Activated naive CD8-positive, alpha-beta T cell treated with anti-CD3 and anti-CD28 coated beads, Interleukin-2, amount 10 ng/mL, durations not matched to agents 7 days and 5 days (primary cell): ENCODE measurements around the gene SSC4D. TPM values are rescaled to one million over a fixed set of nuclear protein-coding genes. Genes with fewer than 3 reads are reported as not detected.
"Not testable (repeated sequence)": the region's sequence is repeated elsewhere in the genome, so short reads cannot be mapped to it uniquely, and the experiment has no call there.

Source experiments
- ATAC-seq: fragments of 150-1000 bp; cut with Tn5 transposase; one replicate; pipeline ENCODE4 v1.10.0; 2021; ENCODE audit warnings: low read depth, moderate library complexity
- POLR2A ChIA-PET: fragments of 350-600 bp; sonication (Branson Sonifier 250); formaldehyde crosslinking; loops from one replicate; lab custom pipeline; 2021; ENCODE audit warnings: antibody characterized with exemption; lab: Charles Lee
- DNase-seq: peaks from one replicate; pipeline ENCODE4 v3.0.0; 2021
- H3K27ac Mint-ChIP-seq: one replicate; pipeline ENCODE4 v1.8.0; 2022; ENCODE audit warnings: mild to moderate bottlenecking, mixed read lengths
- H3K27me3 Mint-ChIP-seq: one replicate; pipeline ENCODE4 v1.8.0; 2022; ENCODE audit warnings: mild to moderate bottlenecking, moderate library complexity, mixed read lengths
- H3K36me3 Mint-ChIP-seq: one replicate; pipeline ENCODE4 v1.8.0; 2021; ENCODE audit warnings: mild to moderate bottlenecking, mixed read lengths
- H3K4me1 Mint-ChIP-seq: one replicate; pipeline ENCODE4 v1.8.0; 2021; ENCODE audit warnings: mixed read lengths
- H3K4me3 Mint-ChIP-seq: one replicate; pipeline ENCODE4 v1.8.0; 2022; ENCODE audit warnings: mild to moderate bottlenecking, moderate library complexity, mixed read lengths
- H3K9me3 Mint-ChIP-seq: one replicate; pipeline ENCODE4 v1.8.0; 2021; ENCODE audit warnings: mixed read lengths
- total RNA-seq, 2 experiments: library from RNA; stranded (reverse); gene quantifications; one replicate each; pipeline ENCODE4 v1.2.3, GENCODE V29; 2021

SSC4D gene
- total RNA-seq, 2 experiments from 2014 or later = 0.34 to 0.42 TPM

DNA sequence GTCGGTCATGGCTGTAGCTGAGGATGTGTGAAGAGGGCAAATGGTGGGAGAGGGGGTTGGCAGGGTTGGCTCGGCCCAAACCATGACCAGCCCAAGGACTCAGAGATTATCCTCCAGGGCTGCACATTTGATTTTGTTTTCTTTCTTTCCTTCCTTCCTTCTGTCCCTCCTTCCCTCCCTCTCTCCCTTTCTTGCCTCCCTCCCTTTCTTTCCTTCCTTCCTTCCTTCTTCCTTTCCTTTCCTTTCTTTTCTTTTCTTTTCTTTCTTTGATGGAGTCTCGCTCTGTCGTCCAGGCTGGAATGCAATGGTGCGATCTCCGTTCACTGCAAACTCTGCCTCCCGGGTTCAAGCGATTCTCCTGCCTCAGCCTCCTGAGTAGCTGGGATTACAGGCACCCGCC lies 3.8 kb downstream of the SSC4D start:
- H3K4me3 Mint-ChIP-seq = no peak overlapping the region
- DNase-seq (no peak), ATAC-seq (no peak)
- no peaks in the 10 kb centered on the region for H3K9me3 Mint-ChIP-seq
- POLR2A ChIA-PET = no interaction called here
- no peak overlapping the region for H3K27ac Mint-ChIP-seq
- no peaks in the 10 kb centered on the region for H3K36me3 Mint-ChIP-seq
- no peaks in the 10 kb centered on the region for H3K27me3 Mint-ChIP-seq
- peaks cover 5% of the 10 kb centered on the region for H3K4me1 Mint-ChIP-seq

DNA sequence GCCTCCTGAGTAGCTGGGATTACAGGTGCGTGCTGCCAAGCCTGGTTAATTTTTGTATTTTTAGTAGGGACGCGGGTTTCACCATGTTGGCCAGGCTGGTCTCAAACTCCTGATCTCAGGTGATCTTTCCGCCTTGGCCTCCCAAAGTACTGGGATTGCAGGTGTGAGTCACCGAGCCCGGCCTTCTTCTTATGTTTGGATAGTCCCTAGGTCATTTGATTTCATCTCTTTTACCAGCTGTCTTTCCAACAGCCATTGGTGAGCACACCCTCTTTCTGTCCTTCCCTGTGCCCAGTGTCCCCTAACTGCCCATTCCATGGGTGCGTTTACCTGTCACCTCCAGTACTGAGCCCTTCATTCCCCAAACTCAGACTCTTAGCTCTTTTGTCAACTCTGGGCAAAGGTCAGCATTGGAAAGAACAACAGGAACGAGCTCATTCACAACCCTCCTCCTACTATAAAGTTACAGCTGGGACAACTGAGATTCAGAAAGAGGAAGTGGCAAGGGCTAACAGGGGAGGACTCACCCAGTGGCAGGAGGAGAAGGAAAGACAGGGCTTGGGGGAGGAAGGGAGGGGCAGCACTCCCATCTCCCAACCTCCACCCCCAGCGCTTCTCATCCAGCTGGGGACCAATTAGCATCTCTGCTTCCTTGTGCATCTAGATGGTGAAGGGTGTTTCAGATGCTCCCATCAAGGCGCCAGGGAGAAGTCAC lies 5.6 kb downstream of the SSC4D start:
- no peak for ATAC-seq

DNA sequence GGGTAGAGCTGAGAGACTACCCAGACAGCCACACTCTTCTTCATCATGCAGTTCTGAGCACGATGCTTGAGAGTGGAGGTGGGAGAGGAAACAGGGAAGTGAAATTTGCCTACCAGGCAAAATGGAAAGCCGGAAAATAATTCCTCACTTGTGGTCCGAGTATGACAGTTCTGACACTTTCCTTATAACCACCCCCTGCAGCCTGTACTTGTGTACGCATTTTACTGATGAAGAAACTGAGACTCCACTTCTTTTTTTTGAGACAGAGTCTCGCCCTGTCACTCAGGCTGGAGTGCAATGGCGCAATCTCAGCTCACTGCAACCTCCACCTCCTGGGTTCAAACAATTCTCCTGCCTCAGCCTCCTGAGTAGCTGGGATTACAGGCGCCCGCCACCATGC lies 6.4 kb downstream of the SSC4D start:
- H3K4me3 Mint-ChIP-seq, H3K36me3 Mint-ChIP-seq, POLR2A ChIA-PET, H3K27ac Mint-ChIP-seq, H3K4me1 Mint-ChIP-seq, DNase-seq, ATAC-seq, H3K9me3 Mint-ChIP-seq, H3K27me3 Mint-ChIP-seq: not testable (repeated sequence)

More for the DNA sequence above, 5.6 kb downstream of the SSC4D start:
- H3K36me3 Mint-ChIP-seq = no peaks in the 10 kb centered on the region
- DNase-seq = no peak
- no peaks in the 10 kb centered on the region for H3K9me3 Mint-ChIP-seq
- POLR2A ChIA-PET = no interaction called here
- H3K4me3 Mint-ChIP-seq = no peak overlapping the region
- peaks cover 5% of the 10 kb centered on the region for H3K4me1 Mint-ChIP-seq
- no peaks in the 10 kb centered on the region for H3K27me3 Mint-ChIP-seq
- no peak overlapping the region for H3K27ac Mint-ChIP-seq

DNA sequence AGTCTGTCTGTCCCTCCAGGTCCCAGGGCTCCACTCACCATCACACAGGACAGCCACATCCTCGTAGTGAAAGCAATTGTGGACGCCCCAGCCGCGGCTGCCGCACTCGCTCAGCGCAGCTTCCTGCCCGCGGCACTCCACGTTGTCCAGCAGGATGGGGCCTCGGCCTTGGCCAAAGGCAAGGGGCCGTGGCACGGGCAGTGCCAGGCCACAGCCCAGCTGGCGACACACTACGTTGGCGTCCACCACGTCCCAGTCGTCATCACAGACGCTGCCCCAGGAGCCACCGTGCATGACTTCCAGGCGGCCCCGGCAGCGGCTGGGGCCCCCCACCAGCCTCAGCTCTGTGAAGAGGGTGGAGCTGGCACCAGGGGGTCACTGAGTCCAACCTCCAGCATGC lies 9.2 kb downstream of the SSC4D start:
- Mint-ChIP-seq H3K27me3 (no peaks in the 10 kb centered on the region), H3K4me1 (peaks cover 13% of the 10 kb centered on the region), H3K9me3 (no peaks in the 10 kb centered on the region), H3K36me3 (no peaks in the 10 kb centered on the region), H3K4me3 (no peak overlapping the region), H3K27ac (no peak overlapping the region)
- POLR2A ChIA-PET = interaction anchor here (0.6 kb wide), 1 partner anchor 85 kb away, joined by 6 read pairs; no protein-coding TSS in a partner anchor
- DNase-seq (no peak), ATAC-seq (no peak)

DNA sequence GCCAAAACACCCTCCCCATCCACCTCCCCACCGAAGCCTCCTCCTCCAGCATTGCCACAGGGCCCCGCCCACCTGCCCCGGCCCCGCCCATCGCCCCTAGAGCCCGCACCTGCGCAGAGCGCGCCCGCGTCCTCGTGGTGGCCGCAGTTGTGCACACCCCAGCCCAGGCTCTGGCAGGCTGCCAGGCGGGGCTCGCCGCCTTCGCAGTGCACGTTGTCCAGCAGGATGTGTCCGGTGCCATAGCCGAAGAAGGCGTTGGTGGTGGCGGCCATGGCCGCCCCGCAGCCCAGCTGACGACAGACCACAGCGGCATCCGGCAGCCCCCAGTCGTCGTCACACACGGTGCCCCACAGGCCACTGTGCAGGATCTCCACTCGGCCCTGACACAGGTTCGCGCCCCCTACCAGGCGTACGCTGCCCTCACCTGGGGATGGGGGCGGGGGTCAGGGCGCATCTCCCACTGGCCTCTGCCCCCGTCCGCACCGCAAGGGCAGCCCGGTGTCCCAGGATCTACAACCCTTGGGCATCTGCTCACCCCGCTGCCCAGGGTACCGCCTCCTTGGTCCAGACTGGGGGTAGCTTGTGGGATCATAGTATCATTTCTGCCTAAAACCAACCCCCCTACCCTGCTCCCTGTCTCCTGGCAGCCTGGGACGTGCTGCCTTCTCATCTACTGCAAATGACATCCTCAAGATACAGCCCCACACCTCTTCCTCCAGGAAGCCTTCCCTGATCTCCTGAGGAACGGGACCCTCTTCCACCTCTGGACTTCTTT lies 11.9 kb downstream of the SSC4D start:
- DNase-seq (peak; percentile 86), ATAC-seq (peak; percentile 48)
- H3K27me3 Mint-ChIP-seq = no peaks in the 10 kb centered on the region
- H3K4me3 Mint-ChIP-seq = peak overlapping the region; percentile 64
- peak overlapping the region; percentile 81 for H3K27ac Mint-ChIP-seq
- H3K4me1 Mint-ChIP-seq = peaks cover 11% of the 10 kb centered on the region
- POLR2A ChIA-PET = interaction anchor here (1.0 to 1.2 kb wide), 3 partner anchors 10 to 79 kb away, joined by 3 to 4 read pairs (median 3); no protein-coding TSS in a partner anchor
- no peaks in the 10 kb centered on the region for H3K9me3 Mint-ChIP-seq
- no peaks in the 10 kb centered on the region for H3K36me3 Mint-ChIP-seq

DNA sequence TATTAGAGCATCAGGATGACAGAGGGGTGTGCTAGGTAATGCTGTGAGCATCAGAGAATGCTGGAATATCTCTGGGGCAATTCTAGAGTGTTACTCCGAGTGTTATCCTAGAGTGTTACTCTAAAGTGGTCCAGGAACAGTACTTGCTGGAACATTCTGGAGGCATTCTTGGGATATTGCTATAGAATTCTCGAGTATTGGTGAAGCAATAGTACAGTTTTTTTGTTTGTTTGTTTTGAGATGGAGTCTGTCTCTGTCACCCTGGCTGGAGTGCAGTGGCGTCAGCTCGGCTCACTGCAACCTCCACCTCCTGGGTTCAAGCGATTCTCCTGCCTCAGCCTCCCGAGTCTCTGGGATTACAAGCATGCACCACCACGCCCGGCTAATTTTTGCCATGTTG lies 12.6 kb downstream of the SSC4D start:
- DNase-seq = no peak
- H3K27me3 Mint-ChIP-seq = no peaks in the 10 kb centered on the region
- H3K36me3 Mint-ChIP-seq = no peaks in the 10 kb centered on the region
- H3K27ac Mint-ChIP-seq = no peak overlapping the region
- H3K4me3 Mint-ChIP-seq = peak overlapping the region; percentile 64
- peaks cover 12% of the 10 kb centered on the region for H3K4me1 Mint-ChIP-seq
- no peak for ATAC-seq
- POLR2A ChIA-PET = interaction anchor here (0.6 to 1.2 kb wide), 4 partner anchors 10 to 79 kb away, joined by 3 to 5 read pairs (median 4); no protein-coding TSS in a partner anchor
- H3K9me3 Mint-ChIP-seq = no peaks in the 10 kb centered on the region

DNA sequence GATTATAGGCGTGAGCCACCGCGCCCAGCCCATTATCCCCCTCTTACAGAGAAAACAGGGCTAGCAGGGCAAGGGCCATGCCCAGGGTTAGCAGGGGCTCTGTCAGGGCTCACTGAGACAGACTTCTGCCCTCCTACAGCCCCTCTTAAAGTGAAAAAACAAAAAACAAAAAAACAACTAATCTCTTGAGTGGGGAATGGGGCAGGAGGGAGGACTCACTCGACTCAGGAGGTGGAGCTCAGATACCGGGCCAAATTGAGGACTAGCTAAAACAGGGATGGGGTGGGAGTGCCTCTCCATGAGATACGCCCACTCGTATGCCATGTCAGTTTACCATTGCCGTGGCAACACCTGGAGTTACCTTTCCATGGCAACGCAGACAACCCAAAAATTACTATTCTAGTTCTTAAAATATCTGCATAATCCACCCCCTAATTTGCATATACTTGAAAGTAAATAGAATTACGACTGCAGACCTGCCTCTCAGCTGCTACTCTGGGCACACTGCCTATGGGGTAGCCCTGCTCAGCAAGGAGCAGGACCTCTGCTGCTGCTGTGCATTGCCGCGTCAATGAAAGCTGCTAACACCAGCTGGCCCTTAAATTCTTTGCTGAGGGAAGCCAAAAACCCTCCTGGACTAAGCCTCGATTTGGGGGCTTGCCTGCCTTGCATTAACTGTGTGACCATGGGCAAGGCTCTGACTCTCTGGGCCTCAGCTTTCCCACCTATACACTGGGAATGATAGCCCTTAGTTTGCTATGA lies 13.4 kb downstream of the SSC4D start:
- Mint-ChIP-seq H3K9me3 (no peaks in the 10 kb centered on the region), H3K27ac (no peak overlapping the region), H3K36me3 (no peaks in the 10 kb centered on the region), H3K4me3 (no peak overlapping the region), H3K4me1 (peaks cover 12% of the 10 kb centered on the region), H3K27me3 (no peaks in the 10 kb centered on the region)
- POLR2A ChIA-PET = interaction anchor here (0.6 to 1.2 kb wide), 2 partner anchors 14 to 36 kb away, joined by 4 to 5 read pairs; no protein-coding TSS in a partner anchor
- DNase-seq (no peak), ATAC-seq (no peak)

DNA sequence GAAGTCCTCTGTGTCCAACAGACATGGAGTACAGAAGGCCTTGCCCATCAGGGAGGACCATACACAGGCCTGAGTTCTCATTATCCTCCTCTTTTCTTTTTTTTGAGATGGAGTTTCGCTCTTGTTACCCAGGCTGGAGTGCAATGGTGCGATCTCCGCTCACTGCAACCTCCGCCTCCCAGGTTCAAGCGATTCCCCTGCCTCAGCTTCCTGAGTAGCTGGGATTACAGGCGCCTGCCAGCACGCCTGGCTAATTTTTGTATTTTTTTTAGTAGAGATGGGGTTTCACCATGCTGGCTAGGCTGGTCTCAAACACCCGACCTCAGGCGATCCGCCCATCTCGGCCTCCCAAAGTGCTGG lies 13.9 kb downstream of the SSC4D start:
- POLR2A ChIA-PET, H3K36me3 Mint-ChIP-seq, ATAC-seq, DNase-seq, H3K27ac Mint-ChIP-seq, H3K9me3 Mint-ChIP-seq, H3K4me3 Mint-ChIP-seq, H3K27me3 Mint-ChIP-seq: not testable (repeated sequence)
- H3K4me1 Mint-ChIP-seq = peaks cover 12% of the 10 kb centered on the region

DNA sequence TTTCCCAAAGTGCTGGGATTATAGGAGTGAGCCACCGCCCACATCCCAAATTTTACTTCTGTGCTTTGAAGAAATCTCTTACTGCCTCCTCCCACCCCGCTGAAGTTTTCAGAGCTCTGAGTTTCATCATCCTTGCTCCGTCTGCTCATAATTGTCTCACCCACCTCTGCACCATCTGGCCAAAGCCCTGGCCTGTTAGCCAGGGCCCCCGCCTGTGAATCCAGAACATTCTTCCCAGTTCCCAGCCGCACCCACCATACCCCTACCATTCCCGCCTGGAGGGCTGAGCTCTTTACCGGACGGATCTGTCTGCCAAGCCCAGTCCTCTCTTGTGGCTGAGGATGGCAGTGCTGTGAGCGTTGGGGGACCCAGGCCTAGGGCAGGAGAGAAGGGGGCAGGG lies 14.5 kb downstream of the SSC4D start:
- Mint-ChIP-seq H3K27me3 (no peaks in the 10 kb centered on the region), H3K4me3 (no peak overlapping the region), H3K27ac (no peak overlapping the region), H3K36me3 (no peaks in the 10 kb centered on the region), H3K4me1 (peaks cover 12% of the 10 kb centered on the region), H3K9me3 (no peaks in the 10 kb centered on the region)
- POLR2A ChIA-PET = no interaction called here
- ATAC-seq (no peak), DNase-seq (no peak)

DNA sequence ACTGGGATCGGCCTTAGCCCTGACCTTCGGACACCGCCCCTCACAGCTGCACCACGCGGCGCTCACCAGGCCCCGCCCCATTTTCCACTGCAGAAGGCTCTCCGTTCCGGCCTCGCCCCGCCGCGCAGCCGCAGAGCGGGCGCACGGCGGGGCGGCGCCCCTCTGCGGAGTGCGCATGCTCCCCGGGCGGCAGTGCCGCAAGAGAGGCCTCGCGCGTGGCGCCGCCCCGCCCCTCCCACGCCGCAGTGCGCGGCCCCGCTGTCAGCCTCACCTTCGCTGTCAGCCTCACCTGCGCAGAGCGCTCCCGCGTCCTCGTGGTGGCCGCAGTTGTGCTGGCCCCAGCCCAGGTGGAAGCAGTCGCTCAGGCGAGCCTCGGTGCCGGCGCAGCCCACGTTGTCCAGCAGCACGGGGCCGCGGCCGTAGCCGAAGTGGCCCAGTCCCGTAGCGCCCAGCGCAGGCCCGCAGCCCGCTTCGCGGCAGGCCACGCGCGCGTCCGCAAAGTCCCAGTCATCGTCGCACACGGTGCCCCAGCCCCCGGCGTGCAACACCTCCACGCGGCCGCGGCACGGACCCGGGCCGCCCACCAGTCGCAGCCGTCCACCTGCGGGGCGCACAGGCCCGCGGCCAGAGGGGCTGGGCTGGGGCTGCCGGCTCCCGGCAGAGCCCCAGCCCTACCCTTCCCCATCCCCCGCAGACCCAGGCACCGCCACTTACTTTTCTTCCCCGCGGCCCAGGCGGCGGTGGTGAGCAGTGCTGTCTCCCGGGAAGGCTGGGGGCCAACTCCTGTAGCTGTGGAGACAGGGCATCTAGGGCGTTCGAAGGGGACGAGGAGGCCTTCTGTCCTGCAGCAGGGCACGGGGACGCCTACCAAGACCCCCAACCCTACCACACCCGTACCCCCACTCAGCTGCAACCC lies 16.1 kb downstream of the SSC4D start:
- peak; percentile 97 for DNase-seq
- H3K4me1 Mint-ChIP-seq = peaks cover 15% of the 10 kb centered on the region
- H3K27ac Mint-ChIP-seq = peak overlapping the region; percentile 98
- H3K9me3 Mint-ChIP-seq = no peaks in the 10 kb centered on the region
- peak; percentile 86 for ATAC-seq
- no peaks in the 10 kb centered on the region for H3K36me3 Mint-ChIP-seq
- POLR2A ChIA-PET = interaction anchor here (0.6 to 1.7 kb wide), 6 partner anchors 25 to 75 kb away, joined by 3 to 10 read pairs (median 4); partner anchors contain the start of gene YWHAG
- no peaks in the 10 kb centered on the region for H3K27me3 Mint-ChIP-seq
- peak overlapping the region; percentile 87 for H3K4me3 Mint-ChIP-seq

DNA sequence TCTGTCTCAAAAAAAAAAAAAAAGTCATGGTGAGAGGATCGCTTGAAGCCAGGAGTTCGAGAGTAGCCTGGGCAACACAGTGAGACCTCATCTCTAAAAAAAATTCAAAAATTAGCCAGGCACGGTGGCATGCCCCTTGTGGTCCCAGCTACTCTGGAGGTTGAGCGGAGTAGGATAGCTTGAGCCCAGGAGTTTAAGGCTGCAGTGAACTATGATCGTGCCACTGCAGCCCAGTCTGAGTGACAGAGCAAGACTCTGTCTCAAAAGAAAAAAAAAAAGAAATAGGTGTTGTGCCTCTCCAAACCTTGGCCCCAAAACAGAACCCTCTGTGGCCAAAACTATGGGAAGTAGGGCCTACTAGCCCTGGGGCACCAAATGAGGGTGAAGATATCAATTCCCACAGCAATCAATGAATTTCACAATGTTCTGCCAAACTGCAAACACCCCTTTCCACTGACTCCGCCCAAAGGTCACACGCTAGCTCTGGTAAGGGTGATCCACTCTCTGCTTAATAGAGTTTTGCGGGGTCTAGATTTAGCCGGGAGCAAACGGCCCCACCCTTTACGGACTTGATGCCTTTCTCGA lies 16.9 kb downstream of the SSC4D start:
- no peak for DNase-seq
- H3K4me3 Mint-ChIP-seq = peak overlapping the region; percentile 87
- H3K36me3 Mint-ChIP-seq = no peaks in the 10 kb centered on the region
- ATAC-seq = peak; percentile 10
- POLR2A ChIA-PET = interaction anchor here (0.9 to 1.7 kb wide), 3 partner anchors 28 to 35 kb away, joined by 3 to 10 read pairs (median 6); partner anchors contain the start of gene YWHAG
- no peaks in the 10 kb centered on the region for H3K27me3 Mint-ChIP-seq
- H3K4me1 Mint-ChIP-seq = peaks cover 11% of the 10 kb centered on the region
- H3K27ac Mint-ChIP-seq = peak overlapping the region; percentile 98
- no peaks in the 10 kb centered on the region for H3K9me3 Mint-ChIP-seq

DNA sequence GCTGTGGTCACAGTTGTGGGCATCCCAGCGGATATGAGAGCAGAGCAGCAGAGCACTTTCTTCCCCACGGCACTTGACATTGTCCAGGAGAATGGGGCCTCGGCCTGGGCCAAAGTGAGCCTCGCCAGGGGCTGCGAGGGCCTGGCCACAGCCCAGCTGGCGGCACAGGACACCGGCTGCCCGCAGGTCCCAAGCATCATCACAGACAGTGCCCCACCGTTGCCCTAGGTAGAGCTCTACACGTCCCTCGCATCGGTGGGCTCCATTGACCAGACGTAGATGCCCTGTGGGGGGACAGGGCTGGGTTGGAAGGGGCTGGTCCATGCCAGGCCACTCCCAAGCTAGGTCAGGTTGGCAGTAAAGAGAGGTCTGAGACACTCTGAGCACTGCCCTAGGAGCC lies 19.4 kb downstream of the SSC4D start:
- Mint-ChIP-seq H3K27ac (no peak overlapping the region), H3K4me3 (no peak overlapping the region), H3K4me1 (peaks cover 7% of the 10 kb centered on the region), H3K9me3 (no peaks in the 10 kb centered on the region), H3K27me3 (no peaks in the 10 kb centered on the region), H3K36me3 (no peaks in the 10 kb centered on the region)
- no peak for ATAC-seq
- POLR2A ChIA-PET = no interaction called here
- no peak for DNase-seq
